Smooth muscle cell (in vitro differentiated cells): ENCODE measurements around the gene CCL1. TPM values are rescaled to one million over a fixed set of nuclear protein-coding genes. Genes with fewer than 3 reads are reported as not detected.

Source experiments
- DNase-seq: peaks from one replicate; lab custom pipeline; 2025; ENCODE audit not compliant: unreplicated experiment; lab: John Stamatoyannopoulos, UW
- H2AFZ ChIP-seq: fragments of 200-600 bp; sonication (generic); 2 replicates; pipeline ENCODE4 v1.6.0; 2016; ENCODE audit warnings: antibody characterized with exemption, low read depth, mild to moderate bottlenecking
- H3F3A ChIP-seq: fragments of 200-600 bp; sonication (generic); 2 replicates; pipeline ENCODE4 v1.6.0; 2017; ENCODE audit warnings: antibody characterized with exemption, low read depth
- H3K27ac ChIP-seq: fragments of 200-600 bp; sonication (generic); 2 replicates; pipeline ENCODE4 v1.5.1; 2016; ENCODE audit warnings: low read depth, mild to moderate bottlenecking
- H3K27me3 ChIP-seq: fragments of 200-600 bp; sonication (generic); 2 replicates; pipeline ENCODE4 v1.6.1; 2016; ENCODE audit warnings: low read depth, mild to moderate bottlenecking
- H3K36me3 ChIP-seq: fragments of 200-600 bp; sonication (generic); 2 replicates; pipeline ENCODE4 v1.5.1; 2016; ENCODE audit warnings: low read depth
- H3K4me1 ChIP-seq: fragments of 200-600 bp; sonication (generic); 2 replicates; pipeline ENCODE4 v1.5.1; 2016; ENCODE audit warnings: low read depth
- H3K4me2 ChIP-seq: fragments of 200-600 bp; sonication (generic); 2 replicates; pipeline ENCODE4 v1.6.0; 2016; ENCODE audit warnings: mild to moderate bottlenecking
- H3K4me3 ChIP-seq: fragments of 200-600 bp; sonication (generic); 2 replicates; pipeline ENCODE4 v1.5.1; 2016; ENCODE audit warnings: mild to moderate bottlenecking
- H3K79me2 ChIP-seq: fragments of 200-600 bp; sonication (generic); 2 replicates; pipeline ENCODE4 v1.6.0; 2016; ENCODE audit warnings: low read depth, mild to moderate bottlenecking
- H3K9ac ChIP-seq: fragments of 200-600 bp; sonication (generic); 2 replicates; pipeline ENCODE4 v1.6.0; 2016; ENCODE audit warnings: low read depth
- H3K9me3 ChIP-seq: fragments of 200-600 bp; sonication (generic); replicated peaks from 2 replicates; pipeline ENCODE4 v1.5.1; 2016; ENCODE audit warnings: low read depth
- H4K20me1 ChIP-seq: fragments of 200-600 bp; sonication (generic); 2 replicates; pipeline ENCODE4 v1.6.0; 2016; ENCODE audit warnings: low read depth
- WGBS: methylation state at CpG from one replicate; pipeline ENCODE4 v1.1.7; 2016; ENCODE audit warnings: low lambda C conversion rate; 5-methylcytosine and 5-hydroxymethylcytosine counted together
- polyA plus RNA-seq: library from polyadenylated mRNA; unstranded; fragments of >200 nt; fragmentation: Nextera tagmentation; extraction: Ambion mirVana; gene quantifications from 2 replicates; pipeline ENCODE4 v1.2.1, GENCODE V29; 2016
- total RNA-seq: library from RNA; depleted of rRNA; stranded (reverse); fragments of >200 nt; gene quantifications from 2 replicates; pipeline ENCODE4 v1.2.3, GENCODE V29; 2014
- TF ChIP-seq, protein P1 (sequence below): fragments of 200-600 bp; sonication (generic); IDR thresholded peaks from 2 replicates; pipeline ENCODE4 v1.5.1; 2017; ENCODE audit warnings: borderline replicate concordance, mild to moderate bottlenecking, antibody characterized with exemption; ENCODE audit not compliant: insufficient read depth, poor library complexity, severe bottlenecking

Gene CCL1
- total and polyA plus RNA-seq, 2 experiments from 2014 or later, result not detected

DNA sequence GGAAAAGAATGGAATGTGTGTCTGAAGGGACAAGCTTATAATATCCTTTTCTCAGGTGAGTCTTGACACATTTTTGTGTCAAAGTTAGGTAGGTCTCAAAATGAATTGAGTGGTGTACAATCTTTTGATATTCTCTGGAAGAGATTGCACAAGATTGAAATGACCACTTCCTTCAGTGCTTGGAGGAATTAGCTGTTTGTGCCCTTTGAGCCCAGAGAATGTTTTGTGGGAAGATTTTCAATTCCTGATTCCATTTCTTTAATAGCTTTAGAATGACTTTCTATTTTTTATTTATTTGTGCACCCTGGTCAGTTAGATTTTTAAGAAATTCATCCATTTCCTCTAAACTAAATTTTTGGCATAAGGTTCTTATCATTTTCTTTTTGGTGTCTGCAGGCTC is 8.4 kb downstream of the CCL1 start:
- Histone ChIP-seq H4K20me1 (no peaks in the 10 kb centered on the region), H3F3A (no peaks in the 10 kb centered on the region), H3K27me3 (no peaks in the 10 kb centered on the region), H3K4me2 (no peak overlapping the region), H3K79me2 (no peaks in the 10 kb centered on the region), H2AFZ (no peak overlapping the region), H3K9me3 (no peaks in the 10 kb centered on the region), H3K9ac (no peak overlapping the region), H3K27ac (no peak overlapping the region), H3K36me3 (no peaks in the 10 kb centered on the region), H3K4me1 (no peaks in the 10 kb centered on the region), H3K4me3 (no peak overlapping the region)
- TF ChIP-seq, protein P1, sequence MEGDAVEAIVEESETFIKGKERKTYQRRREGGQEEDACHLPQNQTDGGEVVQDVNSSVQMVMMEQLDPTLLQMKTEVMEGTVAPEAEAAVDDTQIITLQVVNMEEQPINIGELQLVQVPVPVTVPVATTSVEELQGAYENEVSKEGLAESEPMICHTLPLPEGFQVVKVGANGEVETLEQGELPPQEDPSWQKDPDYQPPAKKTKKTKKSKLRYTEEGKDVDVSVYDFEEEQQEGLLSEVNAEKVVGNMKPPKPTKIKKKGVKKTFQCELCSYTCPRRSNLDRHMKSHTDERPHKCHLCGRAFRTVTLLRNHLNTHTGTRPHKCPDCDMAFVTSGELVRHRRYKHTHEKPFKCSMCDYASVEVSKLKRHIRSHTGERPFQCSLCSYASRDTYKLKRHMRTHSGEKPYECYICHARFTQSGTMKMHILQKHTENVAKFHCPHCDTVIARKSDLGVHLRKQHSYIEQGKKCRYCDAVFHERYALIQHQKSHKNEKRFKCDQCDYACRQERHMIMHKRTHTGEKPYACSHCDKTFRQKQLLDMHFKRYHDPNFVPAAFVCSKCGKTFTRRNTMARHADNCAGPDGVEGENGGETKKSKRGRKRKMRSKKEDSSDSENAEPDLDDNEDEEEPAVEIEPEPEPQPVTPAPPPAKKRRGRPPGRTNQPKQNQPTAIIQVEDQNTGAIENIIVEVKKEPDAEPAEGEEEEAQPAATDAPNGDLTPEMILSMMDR, result no peak
- no peak for DNase-seq

DNA sequence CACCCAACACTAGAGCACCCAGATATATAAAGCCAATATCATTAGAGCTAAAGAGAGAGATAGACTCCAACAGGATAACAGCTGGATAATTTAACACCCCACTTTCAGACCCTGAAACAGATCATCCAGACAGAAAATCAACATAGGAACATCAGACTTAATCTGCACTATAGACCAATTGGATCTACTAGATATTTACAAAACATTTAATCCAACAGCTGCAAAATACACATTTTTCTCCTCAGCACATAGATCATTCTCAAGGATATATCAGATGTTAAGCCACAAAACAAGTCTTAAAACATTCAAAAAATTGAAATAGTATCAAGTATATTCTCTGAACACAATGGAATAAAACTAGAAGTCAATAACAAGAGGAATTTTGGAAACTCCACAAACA is 10.8 kb downstream of the CCL1 start:
- no peak for DNase-seq

DNA sequence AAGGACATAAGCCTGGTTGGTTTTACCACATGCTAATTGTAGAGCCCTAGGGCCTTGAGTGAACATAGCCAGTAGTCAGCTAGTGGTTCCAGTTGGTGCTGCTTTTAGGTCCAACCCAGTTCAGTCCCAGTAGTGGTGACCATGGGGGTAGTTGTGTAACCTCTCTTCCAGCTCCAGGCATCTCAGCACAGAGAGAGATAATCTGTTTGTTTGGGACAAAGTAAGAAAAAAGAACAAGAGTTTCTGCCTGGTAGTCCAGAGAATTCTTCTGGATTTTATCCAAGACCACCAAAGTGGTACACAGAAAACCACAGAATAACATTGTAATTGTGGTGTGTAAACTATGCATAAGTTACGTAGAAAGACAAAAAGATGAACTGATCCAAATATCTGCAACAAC is 11.9 kb downstream of the CCL1 start:
- H3F3A ChIP-seq, result no peaks in the 10 kb centered on the region
- H3K79me2 ChIP-seq, result no peaks in the 10 kb centered on the region
- no peaks in the 10 kb centered on the region for H4K20me1 ChIP-seq
- H3K4me1 ChIP-seq, result no peaks in the 10 kb centered on the region
- no peak overlapping the region for H3K27ac ChIP-seq
- TF ChIP-seq, protein P1, result no peak
- no peaks in the 10 kb centered on the region for H3K36me3 ChIP-seq
- DNase-seq, result no peak
- H2AFZ ChIP-seq, result no peak overlapping the region
- no peak overlapping the region for H3K9ac ChIP-seq
- WGBS, result 63% methylated on average over 1 of the region's 1 CpG
- no peaks in the 10 kb centered on the region for H3K27me3 ChIP-seq
- no peak overlapping the region for H3K4me3 ChIP-seq
- no peak overlapping the region for H3K4me2 ChIP-seq
- H3K9me3 ChIP-seq, result no peaks in the 10 kb centered on the region

More for the DNA sequence above, 10.8 kb downstream of the CCL1 start:
- H3K27me3 ChIP-seq, result no peaks in the 10 kb centered on the region
- no peaks in the 10 kb centered on the region for H3K4me1 ChIP-seq
- no peaks in the 10 kb centered on the region for H4K20me1 ChIP-seq
- no peaks in the 10 kb centered on the region for H3K79me2 ChIP-seq
- no peaks in the 10 kb centered on the region for H3K9me3 ChIP-seq
- H3K4me2 ChIP-seq, result no peak overlapping the region
- no peak overlapping the region for H3K4me3 ChIP-seq
- TF ChIP-seq, protein P1, result no peak
- no peak overlapping the region for H2AFZ ChIP-seq
- H3K36me3 ChIP-seq, result no peaks in the 10 kb centered on the region
- H3K27ac ChIP-seq, result no peak overlapping the region
- no peaks in the 10 kb centered on the region for H3F3A ChIP-seq
- no peak overlapping the region for H3K9ac ChIP-seq

DNA sequence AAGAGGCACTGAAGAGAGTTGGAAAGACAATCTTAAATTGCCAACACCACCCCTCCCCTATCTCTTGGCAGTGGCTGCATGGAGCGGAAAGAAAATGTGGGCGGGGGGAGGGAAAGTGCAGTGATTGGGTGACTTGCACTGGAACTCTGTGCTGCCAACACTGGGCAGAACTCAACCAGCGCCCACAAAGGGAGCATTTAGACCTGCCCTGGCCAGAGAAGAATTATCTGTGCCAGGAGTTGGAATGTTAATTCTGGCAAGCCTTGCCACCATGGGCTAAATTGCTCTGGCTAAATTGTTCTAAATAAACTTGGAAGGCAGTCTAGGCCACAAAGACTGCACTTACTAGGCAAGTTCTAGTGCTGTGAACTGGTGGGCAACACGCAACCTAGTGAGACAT is 13.3 kb downstream of the CCL1 start:
- Histone ChIP-seq H4K20me1 (no peaks in the 10 kb centered on the region), H3K9me3 (no peaks in the 10 kb centered on the region), H3K79me2 (no peaks in the 10 kb centered on the region), H3K9ac (no peak overlapping the region), H2AFZ (no peak overlapping the region), H3K4me2 (no peak overlapping the region), H3K36me3 (no peaks in the 10 kb centered on the region), H3K27ac (no peak overlapping the region), H3K27me3 (no peaks in the 10 kb centered on the region), H3K4me1 (no peaks in the 10 kb centered on the region), H3F3A (no peaks in the 10 kb centered on the region), H3K4me3 (no peak overlapping the region)
- 77% methylated on average over 4 of the region's 4 CpGs for WGBS
- TF ChIP-seq, protein P1, result no peak
- no peak for DNase-seq
